Lung (tissue), 12 donors: ENCODE results near the gene PRR36. TPM values are rescaled to one million over a fixed set of nuclear protein-coding genes. Genes with fewer than 3 reads are reported as not detected.

Source experiments
- ATAC-seq: fragments of 200-7000 bp; cut with Tn5 transposase; one replicate; pipeline ENCODE4 v1.9.1; 2020; ENCODE audit warnings: moderate number of reproducible peaks; ENCODE audit not compliant: insufficient read depth, low FRiP score
- DNase-seq, 3 donors: peaks; one replicate each; pipeline ENCODE4 v3.0.0-alpha.2; 2013 to 2017
- H3K27ac ChIP-seq, 2 donors: one replicate each; pipeline ENCODE4 v1.5.1; 2013; ENCODE audit warnings: mild to moderate bottlenecking in 2 of 2, moderate library complexity in 2 of 2, control low read depth in 1 of 2, inconsistent platforms in 1 of 2, low read depth in 1 of 2, low read length in 1 of 2
- H3K27me3 ChIP-seq, 3 donors: one replicate each; pipeline ENCODE4 v1.5.1; 2013; ENCODE audit warnings: low read length in 2 of 3; ENCODE audit not compliant: control insufficient read depth in 3 of 3, insufficient read depth in 3 of 3
- H3K36me3 ChIP-seq, 4 donors: one replicate each; pipeline ENCODE4 v1.5.1; 2013; ENCODE audit warnings: low read length in 4 of 4, mild to moderate bottlenecking in 1 of 4, moderate library complexity in 1 of 4; ENCODE audit not compliant: control insufficient read depth in 4 of 4, insufficient read depth in 4 of 4
- H3K4me1 ChIP-seq, 5 donors: one replicate each; pipeline ENCODE4 v1.5.1; 2013; ENCODE audit warnings: low read length in 5 of 5, mild to moderate bottlenecking in 2 of 5, moderate library complexity in 1 of 5; ENCODE audit not compliant: control insufficient read depth in 5 of 5, insufficient read depth in 5 of 5
- H3K4me3 ChIP-seq: one replicate; pipeline ENCODE4 v1.5.1; 2013; ENCODE audit warnings: mild to moderate bottlenecking, control low read depth, moderate library complexity
- H3K9ac ChIP-seq, 2 donors: one replicate each; pipeline ENCODE4 v1.5.1; 2013; ENCODE audit warnings: low read length in 2 of 2, control low read depth in 1 of 2; ENCODE audit not compliant: insufficient read depth in 1 of 2
- H3K9me3 ChIP-seq, 4 donors: one replicate each; pipeline ENCODE4 v1.5.1; 2013; ENCODE audit warnings: low read length in 3 of 4, mild to moderate bottlenecking in 1 of 4, moderate library complexity in 1 of 4; ENCODE audit not compliant: control insufficient read depth in 4 of 4, insufficient read depth in 3 of 4
- CTCF ChIP-seq: IDR thresholded peaks from 2 replicates; pipeline ENCODE4 v1.5.1; 2012; ENCODE audit warnings: mild to moderate bottlenecking; ENCODE audit errors: control extremely low read depth, extremely low read depth
- WGBS, 2 donors: extraction: QIAGEN DNeasy Blood & Tissue Kit; methylation state at CpG; one replicate each; pipeline ENCODE4 v1.1.7; 2013; 5-methylcytosine and 5-hydroxymethylcytosine counted together
- polyA plus RNA-seq, 2 donors: library from polyadenylated mRNA; stranded (reverse); fragments of 200-250 nt; gene quantifications; one replicate each; pipeline ENCODE4 v1.2.1, GENCODE V29; 2013
- total RNA-seq, 2 donors: library from RNA; depleted of rRNA in 1 of 2; stranded (reverse); fragments of >200 nt in 1 of 2; gene quantifications; one replicate each; pipeline ENCODE4 v1.2.1, GENCODE V29; 2014 to 2021
- donor health status: control.
- donor health status: control.
- donor health status: Bipolar disorder and iron deficiency.
- donor health status: healthy.
- donor health status: DM: yes; HTN: yes; CAD: no.

PRR36 gene
- total and polyA plus RNA-seq, 4 donors, result 0.30 to 3.4 (median 1.1) TPM

- Histone ChIP-seq H3K27me3 (peaks cover 0 to 24% (median 20%) of the 10 kb centered on the region in 3 donors), H3K27ac (no peak overlapping the region), H3K36me3 (no peaks in the 10 kb centered on the region), H3K9me3 (no peaks in the 10 kb centered on the region), H3K9ac (no peak overlapping the region), H3K4me1 (peaks cover 0 to 30% (median 12%) of the 10 kb centered on the region in 5 donors), H3K4me3 (no peak overlapping the region)
- ATAC-seq, result no peak
- no peak for TF ChIP-seq CTCF
- 21 to 24% methylated on average over 29 to 30 of the region's 30 CpGs for WGBS, 2 donors
- DNase-seq, result peak; percentile 22 to 46 (median 33)
These were observed 4.2 kb downstream of the PRR36 start for GRCh38 chr19:7869910-7870511.

- Histone ChIP-seq H3K36me3 (no peaks in the 10 kb centered on the region), H3K9ac (no peak overlapping the region), H3K27me3 (peaks cover 0 to 20% (median 19%) of the 10 kb centered on the region in 3 donors), H3K9me3 (peaks cover 0 to 1% (median 0%) of the 10 kb centered on the region in 4 donors), H3K4me1 (peaks cover 0 to 27% (median 12%) of the 10 kb centered on the region in 5 donors), H3K27ac (peak overlapping the region in 1 of 2 donors; percentile 71), H3K4me3 (no peak overlapping the region)
- peak; percentile 54 for ATAC-seq
- TF ChIP-seq CTCF, result no peak
- DNase-seq, result peak in 2 of 3 donors; percentile 23 to 48
- 5 to 11% methylated on average over 43 to 47 of the region's 47 CpGs for WGBS, 2 donors
These were observed 4.7 kb downstream of the PRR36 start for GRCh38 chr19:7869453-7869909.

- Histone ChIP-seq H3K9me3 (peaks cover 0 to 1% (median 0%) of the 10 kb centered on the region in 4 donors), H3K4me1 (peaks cover 0 to 26% (median 12%) of the 10 kb centered on the region in 5 donors), H3K27me3 (peaks cover 0 to 26% (median 18%) of the 10 kb centered on the region in 3 donors), H3K4me3 (no peak overlapping the region), H3K9ac (no peak overlapping the region), H3K36me3 (no peaks in the 10 kb centered on the region), H3K27ac (peak overlapping the region in 1 of 2 donors; percentile 71)
- TF ChIP-seq CTCF, result peak; percentile 52
- DNase-seq, result peak; percentile 59 to 75 (median 71)
- 3 to 5% methylated on average over 43 to 67 of the region's 67 CpGs for WGBS, 2 donors
- peak; percentile 73 for ATAC-seq
These were observed 5.3 kb downstream of the PRR36 start for GRCh38 chr19:7868671-7869452.
